Tongue (tissue), 2 donors: Measurements from ENCODE around the gene KIAA0825. TPM values are rescaled to one million over a fixed set of nuclear protein-coding genes. Genes with fewer than 3 reads are reported as not detected.

Experiments used
- DNase-seq: peaks from one replicate; pipeline ENCODE4 v3.0.0-alpha.2; 2015
- total RNA-seq: library from RNA; depleted of rRNA; stranded (reverse); fragments of >200 nt; gene quantifications from one replicate; pipeline ENCODE4 v1.2.3, GENCODE V29; 2014

Gene KIAA0825, protein sequence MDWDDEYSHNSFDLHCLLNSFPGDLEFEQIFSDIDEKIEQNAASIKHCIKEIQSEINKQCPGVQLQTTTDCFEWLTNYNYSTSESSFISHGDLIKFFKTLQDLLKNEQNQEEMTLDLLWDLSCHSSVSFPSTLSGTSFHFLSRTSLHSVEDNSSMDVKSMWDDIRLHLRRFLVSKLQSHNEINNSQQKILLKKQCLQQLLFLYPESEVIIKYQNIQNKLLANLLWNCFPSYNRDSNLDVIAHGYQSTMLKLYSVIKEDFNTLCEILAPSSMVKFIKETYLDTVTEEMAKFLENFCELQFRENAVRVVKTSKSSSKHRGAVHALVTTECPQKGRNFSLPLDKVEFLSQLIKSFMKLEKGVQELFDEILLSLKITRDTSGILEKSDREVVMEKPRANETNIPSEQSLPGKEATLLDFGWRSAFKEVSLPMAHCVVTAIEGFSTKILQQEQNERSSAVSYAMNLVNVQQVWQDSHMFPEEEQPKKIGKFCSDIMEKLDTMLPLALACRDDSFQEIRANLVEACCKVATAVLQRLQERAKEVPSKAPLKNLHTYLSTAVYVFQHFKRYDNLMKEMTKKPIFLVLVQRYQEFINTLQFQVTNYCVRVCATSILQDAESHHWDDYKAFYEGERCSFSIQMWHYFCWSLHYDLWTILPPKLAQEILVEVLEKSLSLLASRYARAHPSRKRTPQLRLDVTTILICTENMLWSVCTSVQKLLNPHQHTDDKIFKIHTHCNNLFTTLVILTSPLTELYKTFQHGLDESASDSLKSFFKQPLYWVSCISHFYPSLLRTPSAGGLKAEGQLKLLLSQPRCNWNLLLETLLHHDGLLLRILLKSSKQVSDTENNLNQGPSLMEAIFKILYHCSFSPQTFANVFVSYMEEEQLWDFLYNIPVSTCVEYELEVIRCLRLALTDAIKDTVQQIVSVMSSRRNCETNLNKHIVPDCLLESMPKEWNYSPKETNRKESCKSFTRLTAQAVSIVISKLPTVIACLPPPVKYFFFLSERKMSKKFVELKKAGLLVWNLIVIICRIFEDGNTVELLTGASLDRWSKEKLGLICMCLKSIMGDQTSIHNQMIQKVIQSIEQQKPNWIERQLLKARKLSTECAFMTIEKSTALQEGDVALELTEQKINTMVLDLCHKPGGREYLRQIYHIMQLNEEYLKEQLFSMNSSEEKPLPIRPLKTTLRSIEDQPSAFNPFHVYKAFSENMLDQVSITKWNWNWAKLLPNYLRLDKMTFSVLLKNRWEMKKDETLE (N-terminal part only)
- 13.1 TPM for total RNA-seq

DNA sequence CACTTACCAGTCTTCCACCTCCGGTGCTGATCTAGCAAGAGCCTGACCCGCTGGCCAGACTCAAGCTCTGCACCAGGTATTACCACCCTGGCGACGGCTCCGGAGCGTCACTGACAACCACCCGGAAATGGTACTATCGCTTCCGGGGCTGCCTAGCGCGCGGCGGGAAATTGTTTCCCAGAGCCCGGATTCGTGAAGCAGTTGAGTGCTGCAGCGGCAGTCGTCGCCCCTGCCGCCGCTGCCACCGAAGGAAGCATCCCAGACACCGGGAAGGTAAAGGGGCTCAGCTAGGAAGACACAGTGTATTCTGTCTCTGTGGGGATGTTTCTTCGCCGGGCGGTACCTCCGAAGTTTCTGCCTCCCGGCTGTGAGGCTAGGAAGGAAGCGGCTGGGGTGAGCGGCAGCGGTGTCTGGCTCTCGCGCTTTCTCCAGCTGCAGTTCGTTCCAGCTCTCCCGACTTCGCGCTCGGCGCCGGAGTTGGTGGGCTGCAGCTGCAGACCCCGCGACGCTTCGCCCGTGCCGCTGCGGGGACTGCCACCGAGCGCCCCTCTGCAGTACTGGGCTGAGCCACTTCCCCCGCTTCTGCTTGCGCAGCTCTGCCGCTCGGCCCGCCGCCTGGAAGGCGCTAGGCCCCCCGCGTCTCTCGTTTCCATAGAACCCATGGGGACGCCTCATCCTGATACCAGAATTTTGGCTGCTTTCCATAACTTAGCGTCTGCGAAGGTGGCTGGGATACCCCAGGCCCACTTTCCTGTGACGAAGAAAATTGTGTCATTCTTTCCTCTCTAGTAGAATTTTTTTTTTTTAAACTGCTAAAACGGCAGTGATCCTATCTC, at the start of gene KIAA0825, which contains the start of gene SLF1:
Gene KIAA0825 (minus strand): TSS at position 112 of the 836 bp plus-strand sequence. CDS start 81,478 bp downstream, outside the sequence.
Gene SLF1 (plus strand): TSS at position 177 of the 836 bp plus-strand sequence. CDS start 10,142 bp downstream, outside the sequence.
- peak; percentile 96 for DNase-seq

DNA sequence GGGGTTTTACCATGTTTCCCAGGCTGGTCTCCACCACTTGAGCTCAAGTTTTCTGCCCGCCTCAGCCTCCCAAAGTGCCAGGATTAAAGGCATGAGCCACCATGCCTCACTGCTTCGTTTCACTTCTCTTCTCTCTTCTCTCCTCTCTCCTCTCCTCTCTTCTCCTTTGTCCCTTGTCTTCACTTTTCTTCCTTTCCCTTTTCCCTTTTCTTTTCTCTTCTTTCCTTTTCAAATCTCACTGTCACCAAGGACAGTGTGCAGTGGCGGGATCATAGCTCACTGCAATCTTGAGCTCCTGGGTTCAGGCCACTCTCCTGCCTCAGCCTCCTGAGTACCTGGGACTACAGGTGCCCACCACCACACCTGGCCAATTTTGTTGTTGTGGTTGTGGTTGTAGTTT, 49.5 kb upstream of the KIAA0825 start:
- DNase-seq = no peak

DNA sequence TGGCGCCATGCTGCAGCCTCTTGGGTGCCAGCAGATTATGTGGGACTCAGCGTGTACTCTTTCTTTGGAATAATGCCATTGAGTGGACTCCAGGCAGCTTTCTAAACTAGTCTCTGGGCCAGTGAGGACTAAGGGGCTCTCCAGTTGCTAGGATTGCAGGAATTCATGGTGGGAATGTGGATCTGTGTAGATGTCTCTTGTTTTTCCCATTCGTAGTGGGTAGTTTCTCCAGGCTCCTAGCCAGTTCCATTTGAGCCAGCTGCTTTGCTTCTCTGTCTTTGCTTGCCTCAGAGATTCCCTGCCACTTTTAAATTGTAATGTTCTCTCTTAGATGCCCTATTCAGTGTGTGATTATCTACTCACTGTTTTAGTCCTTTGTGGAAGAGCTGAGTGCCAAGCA, 42.7 kb upstream of the KIAA0825 start:
- no peak for DNase-seq

DNA sequence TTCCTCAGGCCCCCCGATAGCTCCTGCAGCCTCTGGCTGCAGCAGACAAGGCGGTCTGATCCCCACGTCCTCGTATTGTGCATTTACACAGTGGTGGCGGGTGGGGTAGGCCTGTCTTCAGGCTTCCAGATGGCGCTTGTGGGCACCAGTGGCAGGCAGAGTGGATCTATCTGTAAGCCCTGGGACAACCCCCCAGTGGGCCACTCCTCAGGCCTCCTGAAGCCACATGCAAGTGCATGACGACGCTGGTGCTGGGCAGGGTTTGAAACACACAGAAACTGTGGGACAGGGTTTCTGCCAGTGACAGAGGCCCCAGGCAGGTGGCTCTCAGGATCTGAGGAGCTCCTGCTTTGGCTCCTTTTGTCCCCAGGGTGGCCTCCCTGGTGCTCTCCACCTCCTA, 42.1 kb upstream of the KIAA0825 start:
- DNase-seq = no peak

DNA sequence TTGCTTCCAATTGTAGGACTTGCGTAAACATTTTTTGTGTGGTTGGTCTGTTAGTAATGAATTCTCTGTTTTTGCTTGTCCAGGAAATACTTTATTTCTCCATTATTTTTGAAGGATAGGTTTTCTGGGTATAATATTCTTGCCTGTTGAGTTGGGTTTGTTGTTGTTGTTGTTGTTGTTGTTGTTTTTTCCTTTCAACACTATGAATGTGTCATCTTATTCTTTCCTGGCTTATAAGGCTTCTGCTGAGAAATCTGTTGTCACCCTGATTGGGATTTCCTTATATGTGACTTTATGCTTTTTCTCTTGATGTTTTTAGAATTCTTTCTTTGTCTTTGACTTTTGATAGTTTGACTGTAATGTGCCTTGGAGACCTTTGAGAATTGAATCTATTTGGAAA, 39.9 kb upstream of the KIAA0825 start:
- no peak for DNase-seq

DNA sequence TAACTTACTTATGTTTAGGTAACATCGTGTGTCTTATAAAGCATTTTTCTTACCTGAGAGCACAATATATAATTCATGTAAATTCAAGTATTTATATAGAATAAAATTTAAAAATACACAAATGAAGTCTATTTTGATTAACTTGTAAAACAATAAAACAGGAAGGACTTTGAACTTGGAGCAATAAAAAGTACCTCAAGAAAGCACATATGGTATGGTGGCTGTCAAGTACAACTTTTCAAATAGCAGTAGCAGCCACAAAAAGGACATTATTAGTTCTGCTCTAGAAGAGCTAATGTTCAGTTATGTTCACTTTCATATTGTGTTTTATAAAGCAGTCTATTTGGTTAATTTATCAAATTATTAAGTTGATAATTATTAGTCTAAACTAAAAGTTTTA, 31.5 kb upstream of the KIAA0825 start:
- no peak for DNase-seq

DNA sequence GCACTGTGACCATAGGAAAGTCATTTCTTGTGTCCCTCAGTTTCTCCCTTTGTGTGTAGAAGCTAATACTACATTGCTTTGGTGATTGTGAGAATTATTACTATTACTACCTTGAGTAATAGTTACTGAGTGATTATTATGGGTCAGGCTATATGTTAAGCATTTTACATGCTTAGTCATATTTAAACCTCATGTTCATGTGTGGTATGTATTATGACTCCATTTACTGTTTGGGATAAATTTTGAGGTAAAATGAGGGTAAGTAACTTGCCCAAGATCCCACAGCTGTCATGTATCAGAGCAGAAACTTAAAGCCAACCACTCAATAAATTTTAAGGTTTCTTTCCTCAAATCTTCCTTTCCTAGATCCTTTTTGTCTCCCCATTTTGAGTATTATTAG, 28.4 kb upstream of the KIAA0825 start:
- no peak for DNase-seq

DNA sequence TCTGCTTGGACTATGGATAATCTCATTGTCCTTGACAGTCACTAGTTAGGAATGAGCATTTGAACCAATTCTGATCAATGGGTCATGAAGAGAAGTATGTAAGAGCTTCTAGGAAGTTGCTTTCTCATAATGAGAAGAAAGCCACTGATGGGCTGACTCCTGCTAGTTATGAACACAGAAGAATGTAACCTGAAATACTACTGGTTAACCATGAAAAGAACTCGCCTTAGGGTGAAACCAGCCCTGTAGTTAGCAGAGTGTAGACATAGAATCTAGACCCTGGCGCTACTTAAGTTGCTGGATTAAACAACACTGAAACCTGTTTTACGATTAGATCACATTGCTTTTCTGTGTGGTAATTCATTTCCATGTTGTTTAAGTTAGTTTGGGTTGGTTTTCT, 26.6 kb upstream of the KIAA0825 start:
- no peak for DNase-seq

DNA sequence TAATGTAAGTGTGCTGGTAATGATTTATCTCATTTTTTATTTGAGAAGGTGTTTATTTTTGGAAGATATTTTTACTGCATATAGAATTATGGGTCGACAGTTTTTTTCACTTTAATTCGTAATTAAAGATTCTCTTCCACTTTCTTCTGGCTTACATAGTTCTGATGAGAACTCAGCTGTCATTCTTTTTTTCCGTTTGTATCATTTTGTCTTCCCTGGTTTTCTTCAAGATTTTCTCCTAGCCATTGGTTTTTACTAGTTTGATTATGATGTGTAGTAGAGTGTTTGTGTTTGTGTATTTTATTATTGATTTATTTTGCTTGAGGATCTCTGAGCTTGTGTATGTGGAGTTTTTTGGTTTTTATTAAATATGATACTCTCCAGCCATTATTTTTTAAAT, 21.8 kb upstream of the KIAA0825 start:
- DNase-seq = no peak

DNA sequence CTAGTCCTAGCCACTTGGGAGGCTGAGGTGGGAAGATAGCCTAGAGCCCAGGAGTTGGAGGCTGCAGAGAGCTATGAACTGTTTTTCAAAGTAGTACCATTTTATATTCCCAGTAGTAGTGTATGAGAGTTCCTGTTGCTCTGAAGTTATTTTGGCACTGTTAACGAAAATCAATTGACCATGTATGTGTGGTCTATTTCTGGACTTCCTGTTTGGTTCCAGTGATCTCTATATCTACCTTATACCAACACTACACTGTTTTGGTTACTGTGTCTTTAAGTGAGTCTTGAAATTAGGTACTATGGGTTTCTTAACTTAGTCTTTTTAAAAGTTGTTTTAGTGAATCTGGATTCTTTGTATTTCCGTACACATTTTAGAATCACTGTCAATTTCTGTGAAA, 13.6 kb upstream of the KIAA0825 start:
- DNase-seq = no peak

DNA sequence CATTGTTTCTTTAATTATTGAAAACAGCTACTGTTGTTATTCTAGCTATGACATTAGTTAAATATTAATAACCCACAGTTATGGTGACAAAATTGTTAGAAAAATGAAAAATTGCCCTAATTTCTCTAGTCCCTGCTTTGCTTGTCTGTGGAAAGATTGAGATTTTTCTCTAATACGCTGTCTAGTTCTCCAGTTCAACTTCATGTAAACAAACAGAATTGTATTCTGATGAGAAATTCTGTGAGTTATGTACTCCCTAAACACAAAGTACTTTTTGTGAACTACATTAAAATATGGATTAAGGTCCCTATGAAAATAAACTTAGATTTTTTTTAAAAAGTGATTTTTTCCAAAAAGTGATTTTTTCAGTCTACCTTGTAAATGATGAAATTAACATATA, 8.8 kb upstream of the KIAA0825 start:
- DNase-seq = no peak

DNA sequence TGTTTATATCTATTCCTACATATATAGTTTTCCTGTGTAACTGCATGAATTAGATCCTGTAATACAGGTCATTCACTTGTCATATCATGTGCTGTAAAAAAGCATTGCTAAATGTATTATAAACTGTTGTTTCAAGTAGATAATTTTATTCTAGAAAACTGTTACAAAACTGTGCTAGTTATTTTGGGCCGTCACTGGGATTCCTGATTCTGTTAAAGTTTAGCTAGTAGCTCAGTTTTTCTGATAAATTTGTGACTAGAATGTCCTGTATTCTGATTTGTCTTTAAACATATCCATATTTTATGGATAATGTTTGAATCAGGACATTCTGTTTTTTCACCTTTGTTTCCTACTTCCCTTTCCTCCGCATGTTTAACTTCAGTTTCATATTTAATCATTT, 5.5 kb upstream of the KIAA0825 start:
- no peak for DNase-seq

DNA sequence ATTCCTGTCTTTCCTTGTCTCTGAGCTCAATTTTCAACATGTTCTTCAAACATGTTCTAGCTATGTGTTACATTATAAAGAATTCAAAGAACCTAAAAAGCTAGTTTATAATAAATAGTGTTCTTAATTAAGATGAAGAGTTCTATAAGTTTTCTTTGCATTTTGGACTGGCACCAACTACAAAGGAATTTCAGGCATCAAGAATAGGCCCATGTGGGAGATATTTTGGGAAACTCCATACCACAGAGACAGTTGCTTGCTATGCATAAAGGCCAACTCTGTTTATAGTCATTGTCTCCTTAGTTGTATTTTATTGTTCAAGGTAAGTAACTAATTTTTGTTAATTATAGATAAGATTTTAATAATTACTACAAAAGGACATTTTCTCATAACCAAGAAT, 4.6 kb upstream of the KIAA0825 start:
- peak; percentile 27 for DNase-seq

DNA sequence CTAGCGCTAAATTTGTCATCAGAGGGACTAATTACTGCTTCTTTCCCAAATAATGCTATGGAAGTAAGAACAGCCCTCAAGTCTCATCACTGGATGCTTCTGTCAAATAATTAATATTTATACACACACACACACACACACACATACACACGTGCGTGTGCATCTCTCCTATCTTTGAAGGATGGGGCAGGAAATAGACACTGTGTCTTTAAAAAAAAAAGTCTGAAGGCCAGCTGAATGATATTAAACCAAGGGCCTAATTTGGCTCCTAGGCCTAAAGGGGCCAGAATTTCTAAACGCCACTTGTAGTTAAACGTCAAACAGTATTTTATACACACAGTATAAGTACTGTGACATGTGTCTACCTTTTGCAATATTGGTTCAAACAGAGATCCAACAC, 3.4 kb upstream of the KIAA0825 start:
- DNase-seq = no peak

DNA sequence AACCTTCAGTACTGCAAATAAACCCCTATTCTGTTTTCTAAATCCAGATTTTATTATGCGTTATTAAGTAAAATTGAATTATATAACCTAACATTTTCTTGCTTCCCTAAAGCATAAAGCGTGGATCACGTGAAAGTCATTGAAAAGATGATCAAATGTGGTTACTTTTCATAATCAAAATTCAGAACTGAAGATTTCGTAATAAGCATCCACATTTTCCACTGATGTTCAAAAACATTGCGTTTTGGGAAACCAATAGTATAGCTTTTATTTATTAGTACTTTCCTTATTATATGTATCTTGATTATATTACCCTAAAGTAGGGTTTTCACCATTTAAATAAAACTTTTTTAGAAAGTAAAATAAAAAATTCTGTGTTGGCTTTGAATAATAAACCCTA, 1.9 kb upstream of the KIAA0825 start:
- DNase-seq = no peak

DNA sequence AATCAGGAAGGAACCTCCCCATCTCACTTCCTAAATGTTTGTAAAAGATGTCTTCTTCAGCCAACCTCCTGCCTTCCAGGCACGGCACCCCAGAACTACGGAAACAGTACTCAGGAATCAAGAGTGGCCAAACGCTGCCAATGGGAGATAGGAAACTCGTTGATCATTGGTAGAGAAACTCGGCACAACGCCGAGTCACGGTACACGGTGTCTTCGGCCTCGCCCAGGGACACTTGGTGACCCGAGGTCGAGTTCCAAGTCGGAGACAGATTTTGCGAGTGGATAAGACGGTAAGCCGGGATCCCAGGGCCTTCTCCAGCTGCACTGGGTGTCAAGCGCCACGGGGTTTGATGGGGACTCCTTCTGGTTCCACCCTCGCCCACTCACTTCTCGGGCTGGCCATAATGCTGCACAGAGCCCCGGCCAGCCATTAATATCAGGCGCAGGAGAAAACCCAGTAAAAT, 343 bp downstream of the KIAA0825 start:
- DNase-seq = peak; percentile 69

DNA sequence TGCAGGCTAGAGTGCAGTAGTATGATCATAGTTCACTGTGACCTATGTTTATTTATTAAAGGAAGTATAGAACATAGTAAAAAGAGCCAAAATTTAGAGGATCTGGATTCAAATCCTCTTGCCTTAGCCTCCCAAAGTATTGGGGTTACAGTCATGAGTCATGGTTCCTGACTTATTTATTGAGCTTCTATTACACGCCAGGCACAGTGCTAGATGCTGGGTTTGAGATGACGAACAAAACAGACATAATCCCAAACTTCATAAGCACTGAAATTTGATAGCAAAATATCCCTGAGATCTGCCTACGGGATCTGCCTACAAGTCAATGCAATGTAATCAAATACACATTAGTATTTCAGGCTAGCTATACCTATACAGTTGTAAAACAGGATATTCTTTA, 2.5 kb downstream of the KIAA0825 start:
- DNase-seq = no peak

DNA sequence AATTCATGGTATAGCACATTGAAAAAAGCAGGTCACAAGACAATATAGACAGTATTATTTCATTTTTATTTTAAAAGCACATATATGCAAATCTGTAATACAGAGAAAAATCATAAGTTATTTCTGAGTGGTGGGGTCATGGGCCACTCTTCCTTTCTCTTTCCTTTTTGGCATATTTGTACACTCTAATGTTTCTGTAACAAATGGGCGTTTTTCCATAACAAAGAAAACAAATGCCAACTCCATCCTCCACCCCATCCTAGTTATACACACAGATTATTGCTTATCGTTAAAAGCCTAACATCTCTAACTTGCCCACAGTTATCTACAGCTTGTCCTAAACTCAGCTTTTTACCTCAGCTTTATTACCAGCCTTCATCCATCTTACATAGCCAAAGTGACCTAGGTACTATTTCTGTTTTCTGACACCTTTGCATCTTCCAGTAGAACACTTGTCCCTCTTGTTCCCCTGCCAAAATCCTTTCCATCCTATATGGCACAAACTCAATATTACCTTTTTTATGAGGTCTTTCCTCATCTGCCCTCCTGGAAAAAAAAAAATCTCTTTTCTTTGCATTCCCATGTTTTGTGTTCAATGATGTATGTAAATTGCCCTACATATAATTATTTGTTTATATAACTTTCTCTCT, 4.1 kb downstream of the KIAA0825 start:
- DNase-seq = no peak

DNA sequence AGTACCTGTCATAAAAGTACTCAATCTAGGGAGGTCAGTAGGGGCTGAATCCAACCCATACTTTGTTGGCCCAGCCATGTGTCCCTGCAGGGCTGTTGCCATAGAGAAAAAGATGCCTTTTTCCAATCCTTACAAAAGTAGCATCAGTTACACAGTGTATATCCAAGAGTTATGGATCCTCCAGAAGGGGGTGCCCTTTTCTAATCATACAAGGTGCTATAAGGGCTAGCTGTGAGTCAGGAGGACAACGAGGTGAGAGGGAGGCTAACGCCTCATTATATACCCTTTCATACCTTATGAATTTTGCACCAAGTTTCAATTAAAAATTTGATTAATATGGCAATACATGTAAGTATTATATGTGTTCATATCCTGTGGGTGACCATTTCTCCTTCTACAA, 4.8 kb downstream of the KIAA0825 start:
- no peak for DNase-seq

DNA sequence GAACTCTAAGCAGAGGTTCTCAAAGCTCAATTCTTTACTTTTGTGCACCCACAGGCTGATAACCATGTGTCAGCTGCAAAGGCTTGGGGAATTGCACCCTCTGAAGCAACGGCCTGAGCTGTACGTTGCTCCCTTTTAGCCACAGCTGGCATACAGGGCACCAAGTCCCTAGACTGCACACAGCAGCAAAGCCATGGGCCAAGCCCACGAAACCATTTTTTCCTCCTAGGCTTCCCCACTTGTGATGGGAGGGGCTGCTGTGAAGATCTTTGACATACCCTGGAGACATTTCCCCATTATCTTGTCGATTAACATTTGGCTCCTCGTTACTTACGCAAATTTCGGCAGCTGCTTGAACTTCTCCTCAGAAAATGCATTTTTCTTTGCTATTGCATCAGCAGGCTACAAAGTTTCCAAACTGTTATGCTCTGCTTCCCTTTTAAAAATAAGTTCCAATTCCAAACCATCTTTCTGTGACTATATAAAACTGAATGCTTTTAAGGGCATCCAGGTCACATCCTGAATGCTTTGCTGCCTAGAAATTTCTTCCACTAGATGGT, 23.0 kb downstream of the KIAA0825 start:
- no peak for DNase-seq
